A549 (cell line): Measurements from ENCODE around the gene DERL3.

Experiments used
- BCL3 ChIP-seq: fragments of >200 bp; sonication (Bioruptor Twin); formaldehyde crosslinking; IDR thresholded peaks from 3 replicates; pipeline ENCODE4 v1.6.1; 2016
- BHLHE40 ChIP-seq: IDR thresholded peaks from 2 replicates; pipeline ENCODE4 v1.6.1; 2012; ENCODE audit warnings: low read depth, low read length, inconsistent platforms
- CTCF ChIP-seq: fragments of >200 bp; sonication (Bioruptor Twin); formaldehyde crosslinking; IDR thresholded peaks from 3 replicates; pipeline ENCODE4 v1.5.1; 2016
- E2F6 ChIP-seq: IDR thresholded peaks from 2 replicates; pipeline ENCODE4 v1.6.1; 2012; ENCODE audit warnings: low read depth, borderline replicate concordance
- EP300 ChIP-seq, 2 experiments: fragments of >200 bp; sonication (Bioruptor Twin); formaldehyde crosslinking; IDR thresholded peaks; 2 replicates in 1 of 2; 3 replicates in 1 of 2; pipeline ENCODE4 v1.6.1; 2016 to 2017
- MAX ChIP-seq: IDR thresholded peaks from 2 replicates; pipeline ENCODE4 v1.6.1; 2012
- MYC ChIP-seq: IDR thresholded peaks from 2 replicates; pipeline ENCODE4 v1.6.1; 2012; ENCODE audit warnings: mild to moderate bottlenecking, inconsistent platforms, low read length, improper control_type of control experiment, borderline replicate concordance
- POLR2A ChIP-seq: IDR thresholded peaks from 2 replicates; pipeline ENCODE4 v1.6.1; 2012; ENCODE audit warnings: mild to moderate bottlenecking, low read length
- RAD21 ChIP-seq, 2 experiments: fragments of >200 bp in 1 of 2; sonication (Bioruptor Twin) in 1 of 2; formaldehyde crosslinking in 1 of 2; IDR thresholded peaks in 1 of 2; conservative IDR thresholded peaks in 1 of 2; 2 replicates in 1 of 2; 3 replicates in 1 of 2; pipeline ENCODE4 v1.6.1; 2012 to 2018; ENCODE audit warnings: inconsistent platforms in 1 of 2
- RARB ChIP-seq: fragments of 250-450 bp; sonication (Bioruptor Pico); IDR thresholded peaks from 2 replicates; pipeline ENCODE4 v1.8.0; 2021; ENCODE audit warnings: mild to moderate bottlenecking, moderate library complexity
- RCOR1 ChIP-seq: fragments of 150-350 bp; IDR thresholded peaks from 2 replicates; pipeline ENCODE4 v1.6.1; 2014; ENCODE audit warnings: antibody characterized with exemption, low read length, low read depth
- RNF2 ChIP-seq: fragments of 200-600 bp; sonication (generic); IDR thresholded peaks from 2 replicates; pipeline ENCODE4 v1.6.1; 2016; ENCODE audit warnings: low read depth, mild to moderate bottlenecking, antibody characterized with exemption, moderate library complexity, borderline replicate concordance
- SREBF2 ChIP-seq: fragments of 450-650 bp; IDR thresholded peaks from 2 replicates; pipeline ENCODE4 v1.6.1; 2014; ENCODE audit warnings: mild to moderate bottlenecking, moderate library complexity

- no peak for TF ChIP-seq RARB (CRISPR knock-in tag)
- no peak for TF ChIP-seq CTCF
- no peak for TF ChIP-seq MYC
- no peak for TF ChIP-seq EP300 (IDR thresholded peaks at IDR 0.05)
- no peak for TF ChIP-seq SREBF2
- TF ChIP-seq RAD21 (conservative IDR thresholded peaks at IDR 0.05 in 1 of 2, IDR thresholded peaks at IDR 0.05 in 1 of 2), result no peak
- TF ChIP-seq RCOR1, result no peak
- TF ChIP-seq MAX, result no peak
- TF ChIP-seq E2F6, result no peak
- no peak for TF ChIP-seq BCL3
- no peak for TF ChIP-seq BHLHE40
- TF ChIP-seq RNF2, result no peak
- TF ChIP-seq POLR2A, result no peak
Measured at GRCh38 chr22:23837911-23838680, 710 bp downstream of the DERL3 start.
